ENCODE data around the gene NR0B2.

NR0B2 gene

DNA sequence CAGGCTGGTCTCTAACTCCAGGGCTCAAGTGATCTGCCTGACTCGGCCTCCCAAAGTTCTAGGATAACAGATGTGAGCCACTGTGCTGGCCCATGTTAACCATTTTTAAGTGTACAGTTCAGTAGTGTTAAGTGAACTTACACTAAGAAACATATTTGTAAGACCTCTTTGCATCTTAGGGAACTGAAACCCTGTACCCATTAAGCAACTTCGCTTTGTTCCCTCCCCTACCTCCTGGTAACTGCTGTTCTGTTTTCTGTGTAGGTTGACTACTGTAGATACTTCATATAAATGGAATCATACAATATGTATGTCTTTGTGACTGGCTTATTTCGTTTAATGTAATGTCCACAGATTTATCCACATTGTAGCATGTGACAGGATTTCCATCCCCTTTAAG, 18.8 kb upstream of the NR0B2 start:
- no peak for DNase-seq

GRCh38 chr1:26923711-26924110, 9.9 kb upstream of the NR0B2 start:
- DNase-seq: no peak

DNA sequence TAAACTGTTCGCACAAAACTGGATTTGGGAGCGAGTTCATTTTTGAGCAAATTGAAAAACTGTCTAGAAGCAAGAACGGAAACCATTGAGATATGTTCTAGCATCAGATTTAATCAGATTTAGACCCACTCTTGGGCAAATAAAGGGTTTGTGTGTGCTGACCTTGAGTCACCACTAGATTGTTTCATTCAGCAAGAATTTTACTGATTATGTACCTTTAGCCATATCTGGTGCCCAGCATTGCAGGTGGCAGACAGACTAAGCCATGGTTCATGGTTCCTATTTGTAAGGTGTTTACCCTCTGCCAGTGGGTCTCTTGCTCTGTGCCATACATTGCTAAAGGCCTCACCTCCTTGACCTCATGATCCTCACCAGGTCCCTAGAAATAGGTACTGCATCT, 9.1 kb upstream of the NR0B2 start:
- no peak for DNase-seq

DNA sequence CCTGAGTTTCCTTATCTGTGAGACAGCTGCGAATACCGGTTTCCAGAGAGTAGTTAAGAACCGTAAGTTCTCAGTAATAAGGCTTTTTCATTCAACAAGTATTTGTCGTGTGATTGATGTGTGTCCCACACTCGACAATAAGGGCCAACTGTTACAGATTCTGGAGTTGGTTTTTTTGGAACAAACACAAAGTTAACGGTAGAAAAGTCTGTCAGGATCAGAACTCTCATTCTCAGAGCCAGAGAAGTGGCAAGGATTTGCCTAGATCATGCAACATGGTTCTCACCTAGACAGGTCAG, 8.6 kb upstream of the NR0B2 start:
- no peak for DNase-seq

DNA sequence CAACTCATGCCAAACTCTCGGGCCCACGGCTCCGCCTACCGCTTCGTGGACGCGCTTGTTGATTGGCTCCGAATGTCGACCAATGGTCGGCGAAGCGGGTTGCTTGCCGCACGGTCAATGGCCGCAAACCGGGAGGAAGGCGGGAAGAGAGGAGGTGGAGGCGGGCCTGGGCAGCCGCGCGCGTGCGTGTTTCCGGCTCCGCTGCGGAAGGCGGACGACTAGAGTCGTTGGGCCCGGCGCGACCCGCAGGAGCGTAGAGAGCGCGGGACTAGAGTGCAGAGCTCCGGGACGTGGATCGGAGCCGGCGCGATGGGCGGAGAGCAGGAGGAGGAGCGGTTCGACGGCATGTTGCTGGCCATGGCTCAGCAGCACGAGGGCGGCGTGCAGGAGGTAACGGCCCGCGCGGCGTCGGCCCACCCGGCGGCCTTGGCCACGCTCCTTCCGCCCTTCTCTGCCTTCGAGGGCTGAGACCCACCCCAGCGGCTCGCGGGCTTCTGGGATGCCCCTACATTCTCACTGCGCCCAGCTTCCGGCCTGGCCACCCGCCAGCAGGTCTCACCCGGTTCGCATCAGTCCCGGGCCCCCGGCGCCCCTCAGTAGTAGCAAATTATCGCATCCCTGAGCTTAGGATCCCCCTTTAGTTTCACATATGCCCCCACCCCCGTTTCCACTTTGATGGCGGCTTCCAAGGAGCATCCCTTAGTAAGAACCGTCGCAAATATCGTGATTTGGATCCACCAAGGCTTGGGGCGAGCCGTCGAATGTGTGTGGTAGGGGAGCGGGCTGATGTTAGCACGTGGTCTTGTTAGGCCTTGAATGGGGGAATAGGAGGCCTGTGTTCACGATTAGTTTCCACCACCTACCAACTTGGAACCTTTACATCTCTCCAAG, 8.0 kb upstream of the NR0B2 start, which contains the start of gene NUDC:
TSS of gene NUDC (plus strand) at position 204 of the 891 bp plus-strand sequence. CDS start at position 310, 106 bp downstream.
- peak; percentile 97 for DNase-seq

DNA sequence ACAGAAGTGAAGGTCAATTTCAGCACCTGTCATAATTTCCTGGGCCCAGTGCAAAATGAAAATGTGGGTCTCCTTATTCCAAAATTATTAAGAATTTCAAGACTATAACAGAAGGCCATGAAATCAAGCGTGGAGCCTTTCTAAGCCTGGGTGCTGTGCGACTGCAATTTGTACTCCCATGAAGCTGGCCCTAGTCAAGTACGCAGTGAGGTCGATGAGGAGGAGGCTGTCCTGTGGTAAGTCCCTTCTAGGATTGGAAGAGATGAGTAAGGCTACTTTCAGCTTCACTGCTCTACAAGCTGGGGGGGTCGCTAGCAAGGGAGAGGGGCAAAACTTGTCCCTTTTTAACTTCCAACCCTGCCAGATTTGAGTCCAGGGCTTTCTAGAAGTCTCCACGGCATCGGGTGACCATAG, 7.4 kb upstream of the NR0B2 start:
- DNase-seq: no peak

DNA sequence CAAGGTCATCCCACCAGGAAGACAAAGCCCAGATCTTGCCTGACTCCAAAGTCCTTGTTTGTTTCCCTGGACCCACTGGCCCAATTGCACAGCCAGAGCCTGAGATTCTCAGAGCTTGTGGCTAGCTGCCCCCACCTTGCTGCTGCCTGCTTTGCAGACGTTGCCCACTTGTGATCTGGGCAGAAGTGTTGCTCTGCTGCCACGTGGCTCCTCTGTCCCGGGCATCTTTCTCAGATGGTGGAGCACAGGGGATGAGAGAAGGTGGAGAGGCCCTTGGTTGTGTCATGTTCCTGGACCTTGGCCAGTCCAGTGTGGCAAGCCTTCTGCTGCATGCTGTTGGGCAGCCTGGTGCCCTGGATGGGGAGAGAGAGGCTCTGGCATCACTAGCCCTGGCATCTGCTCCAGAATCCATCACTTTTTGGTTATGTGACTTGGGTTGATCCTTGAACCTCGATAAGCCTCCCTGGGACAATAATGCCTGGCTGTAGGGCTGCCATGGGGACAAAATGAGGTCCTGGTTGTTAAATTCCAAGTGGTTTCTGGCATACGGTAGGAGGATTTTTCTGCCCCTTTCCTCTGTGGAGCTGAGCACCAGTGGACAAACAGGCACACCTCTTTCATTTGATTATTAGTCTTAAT, 1.5 kb upstream of the NR0B2 start:
- no peak for DNase-seq

GRCh38 chr1:26913389-26913753, 404 bp downstream of the NR0B2 start:
- DNase-seq: peak; percentile 12

DNA sequence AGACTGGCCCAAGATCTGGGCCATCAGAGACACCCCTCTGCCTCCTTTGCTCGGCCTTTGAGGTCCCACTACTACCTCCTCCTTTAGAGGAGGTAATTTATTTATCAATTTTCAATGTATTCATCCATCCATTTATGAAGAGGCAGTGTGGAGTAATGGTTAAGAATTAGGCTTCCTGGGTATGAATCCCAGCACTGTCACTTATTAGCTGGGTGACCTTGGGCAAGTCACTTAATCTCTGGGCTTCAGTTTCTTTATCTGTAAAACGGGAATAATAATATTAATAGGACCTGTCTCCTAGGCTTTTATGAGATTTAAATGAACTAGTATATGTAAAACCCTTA, 1.7 kb downstream of the NR0B2 start:
- no peak for DNase-seq

DNA sequence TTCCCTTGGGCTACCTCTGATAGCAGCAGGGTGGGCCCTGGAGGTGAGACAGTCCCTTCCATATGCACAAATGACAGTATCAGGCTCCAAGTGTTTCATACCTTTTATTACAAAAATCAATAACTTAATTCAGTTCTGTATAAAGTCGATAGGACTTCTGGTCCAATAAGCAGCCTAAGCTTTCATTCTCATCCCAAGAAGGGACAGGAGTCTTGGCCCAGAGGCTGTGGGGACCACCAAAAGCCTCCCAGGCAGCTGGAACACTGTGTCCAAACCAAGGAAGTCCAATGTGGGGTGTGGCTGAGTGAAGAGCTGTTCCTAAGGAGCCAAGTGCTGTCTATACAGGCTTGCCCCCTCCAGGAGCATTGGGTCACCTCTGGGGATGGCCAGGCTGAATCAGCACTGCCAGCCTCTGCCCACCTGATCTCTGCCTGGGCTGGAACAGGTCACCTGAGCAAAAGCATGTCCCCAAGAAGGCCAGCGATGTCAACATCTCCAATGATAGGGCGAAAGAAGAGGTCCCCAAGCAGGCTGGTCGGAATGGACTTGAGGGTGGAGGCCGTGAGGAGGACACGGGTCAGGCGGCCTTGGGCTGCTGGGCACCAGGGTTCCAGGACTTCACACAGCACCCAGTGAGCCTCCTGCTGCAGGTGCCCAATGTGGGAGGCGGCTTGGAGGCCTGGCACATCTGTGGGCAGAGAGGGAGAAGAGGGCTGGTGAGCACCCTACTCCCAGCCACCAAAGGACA, 2.2 kb downstream of the NR0B2 start:
- DNase-seq: no peak

- DNase-seq: no peak
These were observed 3.2 kb downstream of the NR0B2 start for GRCh38 chr1:26910343-26911160.

DNA sequence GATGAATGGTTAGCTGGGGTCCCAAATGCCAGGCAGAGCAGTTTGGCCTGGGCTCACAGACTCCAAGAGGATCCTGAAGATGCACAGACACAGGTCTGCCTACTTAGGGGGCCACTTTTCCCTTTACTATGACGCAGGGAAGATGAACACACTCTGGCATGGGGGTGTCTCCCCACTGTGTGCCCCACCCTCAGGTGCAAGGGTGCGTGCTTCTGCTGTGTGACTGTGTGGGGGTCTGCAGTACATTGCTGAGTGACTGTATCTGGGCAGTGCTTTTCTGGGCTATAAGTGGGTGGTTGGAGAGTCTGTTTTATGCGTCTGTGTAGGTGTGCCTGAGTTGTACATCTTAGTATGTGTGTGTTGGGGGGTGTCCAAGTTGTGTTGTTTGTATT, 3.8 kb downstream of the NR0B2 start:
- no peak for DNase-seq

DNA sequence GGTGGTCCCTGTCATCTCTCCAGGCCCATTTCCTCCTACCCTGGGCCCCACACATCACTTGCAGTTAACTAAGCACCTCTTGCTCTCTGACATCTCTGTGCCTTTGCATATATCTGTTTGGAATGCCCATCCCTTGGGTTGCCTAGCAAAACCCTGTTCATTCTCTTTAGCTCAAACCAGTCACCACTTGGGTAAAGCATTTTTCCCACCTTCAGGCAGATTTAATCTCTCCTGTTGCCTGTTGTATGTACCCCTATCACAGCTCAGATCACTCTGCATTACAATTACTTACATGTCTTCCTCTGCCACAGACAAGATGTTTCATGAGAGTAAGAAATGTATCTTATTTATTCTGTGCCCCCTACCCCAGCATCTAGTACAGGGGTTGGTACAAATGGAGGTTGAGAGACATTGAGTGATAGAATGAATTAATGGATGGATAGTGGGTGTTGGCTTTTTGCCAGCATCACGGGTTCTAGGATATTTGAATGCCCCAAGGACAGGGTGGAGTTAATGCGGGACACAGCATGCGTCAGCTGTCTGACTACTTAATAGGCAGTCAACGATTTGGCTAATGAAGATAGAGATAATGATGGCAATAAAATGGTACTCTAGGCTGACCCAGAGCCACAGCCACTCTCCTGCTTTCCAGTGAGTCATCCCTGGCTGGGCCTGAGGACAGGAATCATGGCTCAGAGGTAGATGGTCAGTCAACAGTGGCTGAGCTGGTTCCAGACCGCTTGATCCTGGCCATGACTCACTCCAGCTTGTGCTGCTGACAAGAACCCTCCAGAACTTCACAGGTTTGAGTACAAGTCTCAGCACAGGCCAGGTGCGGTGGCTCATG, 6.5 kb downstream of the NR0B2 start:
- peak; percentile 18 for DNase-seq

- no peak for DNase-seq
These were observed 12.8 kb downstream of the NR0B2 start for GRCh38 chr1:26900815-26901511.

DNA sequence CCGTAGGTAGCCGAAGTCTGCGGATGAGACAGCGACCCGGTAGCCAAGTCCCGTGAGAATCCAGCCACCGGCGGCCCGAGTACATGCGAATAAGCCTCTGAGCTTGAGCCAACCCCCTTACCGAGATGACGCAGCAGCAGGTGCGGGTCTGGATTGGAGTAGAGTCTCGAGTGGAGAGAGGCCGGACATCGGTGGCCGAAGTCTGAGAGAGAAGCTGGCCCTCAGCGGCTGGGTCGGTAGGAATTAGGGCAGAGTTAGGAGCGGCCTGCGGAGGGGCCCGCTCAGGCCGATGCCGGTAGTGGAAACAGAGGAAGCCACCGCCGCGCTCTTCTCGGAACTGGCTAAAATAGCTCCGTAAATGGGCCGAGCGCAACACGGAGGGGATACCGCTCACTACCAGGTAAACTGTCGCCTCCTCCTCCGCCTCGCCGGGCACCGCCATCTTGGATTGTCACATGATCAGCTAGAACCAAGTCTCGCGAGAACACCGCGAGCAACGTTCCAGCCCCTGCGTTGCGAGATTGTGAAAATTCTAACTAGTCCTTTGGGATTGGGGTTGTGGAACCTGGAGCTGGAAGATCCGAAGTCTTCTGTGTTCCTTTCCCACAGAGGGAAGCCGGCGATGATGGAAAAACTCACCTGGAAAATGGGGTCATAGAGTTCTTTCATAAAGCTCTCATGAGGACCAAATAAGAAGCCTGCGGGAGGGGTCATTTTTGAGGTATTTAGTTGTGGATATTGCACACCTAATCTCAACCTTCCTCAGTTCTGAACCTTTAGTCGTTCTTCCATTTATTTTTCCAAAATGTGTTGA, 13.6 kb downstream of the NR0B2 start, which contains the start of gene GPATCH3:
TSS of gene GPATCH3 (minus strand) at position 467 of the 814 bp plus-strand sequence. CDS start at position 442, 25 bp downstream.
- peak; percentile 95 for DNase-seq

DNA sequence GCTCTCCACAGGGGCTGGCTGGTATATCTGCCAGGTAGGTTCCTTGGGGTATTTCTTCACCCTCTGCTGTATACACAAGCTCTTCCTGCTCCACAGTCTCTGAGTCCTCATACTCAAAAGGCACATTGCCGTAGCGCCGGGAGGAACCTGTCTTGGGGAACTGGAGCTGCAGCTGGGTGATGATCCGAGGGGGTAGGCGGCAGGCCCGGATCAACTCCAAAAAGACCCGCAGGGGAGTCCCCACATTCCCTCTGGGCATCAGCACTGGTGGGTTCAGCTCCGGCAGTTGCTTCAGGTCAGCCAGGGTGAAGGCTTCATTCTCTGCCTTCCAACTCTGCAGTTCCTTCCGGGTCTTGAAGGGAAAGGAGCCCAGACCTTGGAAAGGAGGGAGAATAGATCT, 16.4 kb downstream of the NR0B2 start:
- DNase-seq: no peak

- DNase-seq: no peak
These were observed 19.5 kb downstream of the NR0B2 start for GRCh38 chr1:26894263-26894662.

DNA sequence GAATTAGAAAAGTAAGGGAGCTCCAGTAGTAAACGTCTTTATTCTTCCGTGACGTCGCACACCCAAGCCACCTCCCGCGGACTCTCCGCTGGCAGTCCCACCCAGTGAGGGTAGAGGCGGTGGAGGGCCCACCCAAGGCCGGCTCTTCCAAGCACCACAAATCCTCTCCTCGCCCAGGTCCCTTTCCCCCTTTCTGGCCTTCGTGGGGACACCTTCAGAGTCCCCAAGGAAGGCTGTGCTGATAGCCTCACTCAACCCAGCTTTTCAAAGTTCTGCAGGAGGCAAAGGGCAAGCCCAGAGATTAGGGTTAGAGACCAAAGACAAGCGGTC, 23.3 kb downstream of the NR0B2 start:
- DNase-seq: no peak

DNA sequence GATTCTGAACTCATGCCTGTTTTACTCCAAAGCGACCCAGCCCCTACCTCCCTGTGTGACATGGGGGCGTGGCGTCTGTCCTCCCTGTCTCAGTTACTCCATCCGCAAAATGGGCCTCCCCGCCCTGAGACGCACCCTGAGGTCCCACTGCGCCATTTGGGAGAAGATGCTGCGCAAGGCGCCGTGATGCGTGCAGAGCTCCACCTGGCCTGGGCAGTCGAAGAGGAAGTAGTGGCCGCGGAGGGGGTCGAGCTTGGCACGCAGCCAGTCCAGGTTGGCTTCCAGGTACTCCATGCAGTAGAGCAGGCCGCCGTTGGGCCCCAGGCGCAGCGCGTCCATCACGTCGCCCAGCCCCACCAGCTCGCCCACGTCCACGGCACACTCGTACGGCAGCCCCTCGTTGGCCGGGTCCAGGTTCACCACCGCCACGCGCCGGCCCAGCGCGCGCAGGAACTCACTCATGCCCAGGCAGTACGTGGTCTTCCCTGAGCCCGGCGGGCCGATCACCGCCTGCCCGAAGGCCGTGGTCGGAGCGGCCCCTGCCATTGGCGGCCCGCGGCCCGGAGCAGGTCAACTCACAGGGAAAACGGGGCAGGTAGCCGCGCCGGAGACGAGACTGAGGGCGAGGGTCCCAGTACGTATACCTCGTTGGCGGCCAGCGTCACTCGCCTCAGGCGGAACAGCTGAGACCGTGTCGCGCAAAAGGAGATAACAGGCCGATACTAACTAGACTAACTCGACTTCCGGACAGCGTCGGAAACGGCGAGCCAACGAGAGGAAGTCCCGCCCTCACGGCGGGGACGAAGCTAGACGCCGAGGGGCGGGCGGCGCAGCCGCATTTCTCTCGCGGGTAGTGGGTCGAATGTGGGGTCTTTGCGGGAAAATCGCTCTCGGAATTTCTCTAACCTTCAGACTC, 24.0 kb downstream of the NR0B2 start, which contains the start of gene GPN2:
TSS of gene GPN2 (minus strand) at position 733 of the 916 bp plus-strand sequence. CDS start at position 546, 187 bp downstream.
- DNase-seq: peak; percentile 81

Data from NCI-H1105 treated with DMSO at 0.1 percent for 48 hours (cell line).